ENCODE results near the gene DCC. TPM values are rescaled to one million over a fixed set of nuclear protein-coding genes. Genes with fewer than 3 reads are reported as not detected.

Gene DCC
- total and polyA plus RNA-seq, 2 of the 8 experiments (the other 6 are each of a cell fraction or from before 2014, with no cell fraction given): 0.14 to 1.4 TPM

- TF ChIP-seq MAFK (IDR thresholded peaks at IDR 0.05; ENCODE audit: low read depth, low read length) (no peak), SIN3A (conservative IDR thresholded peaks at IDR 0.05 in 1 of 2, IDR thresholded peaks at IDR 0.05 in 1 of 2; ENCODE audit: low read depth in 1 of 2, low read length in 2 of 2) (no peak), ZNF274 (IDR thresholded peaks at IDR 0.05; ENCODE audit: borderline replicate concordance, extremely low read depth, low read length) (no peak), GABPA (IDR thresholded peaks at IDR 0.05; ENCODE audit: borderline replicate concordance, insufficient read depth, low read length) (no peak)
Observed at GRCh38 chr18:52937840-52938239, 597.8 kb downstream of the DCC start (continued).

Data from H1 (cell line).